Activated CD4-positive, CD25-positive, alpha-beta regulatory T cell treated with anti-CD3 and anti-CD28 coated beads, Interleukin-2, amount 50 U/mL, for 16 hours (primary cell): ENCODE measurements around the gene TAPT1.

Experiments
- DNase-seq: peaks from one replicate; pipeline ENCODE4 v3.0.0-alpha.2; 2020; ENCODE audit warnings: low read depth, low spot score

TAPT1 gene

DNA sequence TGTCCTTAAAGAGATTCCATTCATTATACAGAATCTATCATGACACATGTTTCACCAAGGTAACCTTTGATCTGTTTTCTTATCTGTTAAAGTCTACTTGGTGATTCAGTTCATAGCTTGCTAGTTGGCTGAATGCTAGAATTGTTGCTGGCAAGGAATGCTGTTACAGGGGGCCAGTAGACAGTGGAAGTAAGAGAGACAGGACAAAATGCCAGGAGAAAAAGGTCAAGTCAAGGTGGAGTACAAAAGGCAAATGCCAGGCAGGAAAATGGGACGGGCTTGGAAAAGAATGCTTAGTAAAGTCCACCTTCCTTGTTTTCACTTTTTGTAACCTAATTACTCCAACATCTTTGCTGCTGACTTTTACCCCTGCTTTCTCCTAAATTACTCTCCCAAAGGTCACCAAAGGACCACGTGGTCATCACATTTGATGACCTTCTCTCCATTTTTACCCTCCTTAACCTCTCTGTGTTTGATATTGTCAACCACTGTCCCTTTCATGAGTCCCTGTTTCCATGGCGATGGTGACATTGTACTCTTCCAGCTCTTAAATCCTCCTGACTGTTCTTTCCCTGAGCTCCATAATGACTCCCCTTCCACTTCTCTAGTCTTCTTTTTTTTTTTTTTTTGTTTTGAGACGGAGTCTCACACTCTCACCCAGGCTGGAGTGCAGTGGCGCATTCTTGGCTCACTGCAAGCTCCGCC, 24.5 kb upstream of the TAPT1 start:
- DNase-seq: no peak

GRCh38 chr4:16248605-16249004, 22.3 kb upstream of the TAPT1 start:
- DNase-seq: no peak

DNA sequence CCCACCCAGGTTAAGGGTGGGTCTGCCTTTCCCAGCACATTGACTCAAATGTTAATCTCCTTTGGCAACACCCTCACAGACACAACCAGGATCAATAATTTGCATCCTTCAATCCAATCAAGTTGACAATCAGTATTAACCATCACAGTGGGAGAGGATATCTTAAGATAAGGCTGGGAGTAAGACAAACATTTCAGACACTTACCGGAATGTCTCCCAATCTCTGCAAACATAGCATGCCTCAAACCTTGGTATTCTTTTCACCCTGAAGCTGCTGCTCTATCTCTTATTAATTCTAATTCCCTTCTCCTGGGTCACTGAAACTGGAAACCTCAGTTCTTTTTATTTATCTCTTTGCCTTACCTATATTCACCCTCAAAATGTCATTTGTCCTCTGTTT, 19.0 kb upstream of the TAPT1 start:
- no peak for DNase-seq

- DNase-seq: no peak
Observed at GRCh38 chr4:16243285-16243684, 17.0 kb upstream of the TAPT1 start.

DNA sequence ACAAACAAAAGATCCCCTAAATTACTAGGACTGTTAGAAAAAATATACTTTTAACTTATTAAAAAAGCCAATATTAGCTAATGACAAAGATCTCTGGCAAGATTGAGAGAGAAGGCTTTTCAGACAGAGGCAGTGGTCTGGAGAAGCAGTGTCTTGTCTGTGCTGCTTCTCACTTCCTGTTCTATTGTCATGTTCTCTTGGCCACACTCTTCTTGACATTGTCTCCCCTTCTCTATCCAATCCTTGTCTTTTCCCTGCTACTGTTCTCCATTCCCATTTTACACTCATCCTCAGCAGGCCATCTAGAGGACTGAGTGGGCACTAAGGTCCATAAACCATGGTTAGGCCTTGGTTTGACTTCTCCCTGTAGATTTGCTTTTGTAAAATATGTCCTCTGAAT, 14.0 kb upstream of the TAPT1 start:
- DNase-seq: no peak

- no peak for DNase-seq
Observed at GRCh38 chr4:16239086-16239485, 12.8 kb upstream of the TAPT1 start.

DNA sequence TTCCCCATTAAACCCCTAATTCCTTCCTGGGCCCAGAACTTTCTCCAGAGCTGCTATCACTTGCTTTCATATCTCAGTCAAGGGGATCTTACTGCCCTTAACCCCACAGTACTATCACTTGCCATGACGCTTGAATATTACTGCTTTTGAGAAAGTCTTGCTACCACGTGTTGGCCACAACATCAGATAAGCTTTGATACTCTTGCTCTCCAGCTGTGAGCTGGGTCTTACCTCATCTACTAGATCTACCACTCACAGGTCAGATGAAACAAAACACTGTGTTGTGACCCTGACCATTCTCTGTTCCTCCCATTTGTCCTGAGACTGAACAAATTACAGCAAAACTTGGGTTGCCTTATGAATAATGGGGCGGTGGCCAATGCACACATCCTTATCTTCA, 12.1 kb upstream of the TAPT1 start:
- DNase-seq: no peak

DNA sequence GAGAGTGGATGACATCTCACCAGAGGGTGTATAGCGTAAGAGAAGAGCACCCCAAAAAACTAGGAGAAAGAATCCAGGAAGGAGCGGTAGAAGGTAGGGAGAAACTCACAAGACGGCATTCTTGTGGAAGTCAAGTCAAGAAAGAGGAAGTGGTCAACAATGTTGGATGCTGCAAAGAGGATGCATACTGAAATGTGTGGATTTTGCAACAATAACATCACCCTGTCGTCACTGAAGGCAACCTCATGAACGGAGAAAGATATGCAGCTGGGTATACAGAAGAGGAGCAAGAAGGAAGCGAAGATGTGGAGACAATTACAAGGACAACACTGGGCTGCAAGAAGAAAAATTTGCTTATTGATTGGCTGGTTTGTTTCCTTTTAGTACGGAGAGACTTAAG, 11.4 kb upstream of the TAPT1 start:
- DNase-seq: no peak

- no peak for DNase-seq
Observed at GRCh38 chr4:16236402-16237023, 10.2 kb upstream of the TAPT1 start.

- no peak for DNase-seq
Observed at GRCh38 chr4:16235209-16235608, 8.9 kb upstream of the TAPT1 start.

DNA sequence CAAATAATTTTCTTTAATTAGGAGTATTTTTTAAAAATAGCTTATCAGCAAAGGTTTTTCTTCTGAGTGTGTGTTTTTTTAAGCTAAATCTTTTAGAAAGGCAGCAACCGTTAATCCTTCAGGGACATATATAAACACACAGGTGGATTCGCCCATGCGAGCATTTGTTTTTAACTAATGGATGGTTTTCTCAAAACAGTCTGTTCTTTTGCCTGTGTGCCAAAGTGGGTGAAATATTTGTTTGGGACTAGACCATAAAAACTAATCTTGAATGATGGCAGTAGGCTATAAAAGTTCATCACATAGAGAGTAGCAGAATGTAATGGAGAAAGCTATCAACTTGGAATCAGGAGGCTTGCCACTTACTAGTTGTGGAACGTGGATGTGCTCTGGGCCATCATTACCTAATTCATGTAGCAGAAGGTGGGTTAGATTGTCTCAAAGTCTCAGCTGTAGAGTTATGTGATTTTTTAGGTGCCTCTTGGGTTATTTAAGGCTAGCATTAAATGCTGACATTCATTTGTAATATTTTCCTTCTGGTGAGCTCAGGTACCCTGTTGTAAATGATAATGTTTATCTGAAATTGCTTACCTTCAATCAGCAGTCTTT, 7.4 kb upstream of the TAPT1 start:
- no peak for DNase-seq

DNA sequence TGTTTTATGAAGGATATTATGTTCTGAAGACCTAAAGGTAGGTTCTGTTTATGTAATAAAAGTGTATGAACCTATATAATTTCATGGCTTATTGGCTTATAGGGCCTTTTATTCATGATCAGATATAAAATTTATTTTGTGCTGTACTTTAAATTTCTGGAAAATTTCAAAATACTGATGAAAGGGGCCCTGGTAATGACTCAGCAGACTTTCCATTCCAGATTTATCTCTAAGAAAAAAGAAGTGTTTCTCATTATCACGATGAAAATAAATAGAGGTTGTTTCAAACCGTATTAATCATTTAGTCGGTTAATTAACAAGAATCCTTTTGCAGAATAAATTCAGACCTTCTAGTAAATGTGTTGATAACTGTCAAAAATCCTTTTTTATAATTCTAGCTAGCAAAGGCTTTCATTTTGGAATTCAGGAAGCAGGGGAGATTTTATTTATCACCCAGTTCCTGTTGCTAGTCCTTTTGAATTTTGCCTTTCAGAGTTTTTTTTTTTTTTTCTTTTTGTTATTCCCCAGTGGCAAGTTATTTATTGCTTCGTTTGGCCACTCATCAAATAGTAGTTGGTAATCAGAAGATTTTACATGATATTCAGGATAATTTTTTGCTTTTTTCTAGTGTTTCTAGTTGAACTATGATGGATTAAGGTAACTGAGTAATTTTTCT, 5.4 kb upstream of the TAPT1 start:
- no peak for DNase-seq

DNA sequence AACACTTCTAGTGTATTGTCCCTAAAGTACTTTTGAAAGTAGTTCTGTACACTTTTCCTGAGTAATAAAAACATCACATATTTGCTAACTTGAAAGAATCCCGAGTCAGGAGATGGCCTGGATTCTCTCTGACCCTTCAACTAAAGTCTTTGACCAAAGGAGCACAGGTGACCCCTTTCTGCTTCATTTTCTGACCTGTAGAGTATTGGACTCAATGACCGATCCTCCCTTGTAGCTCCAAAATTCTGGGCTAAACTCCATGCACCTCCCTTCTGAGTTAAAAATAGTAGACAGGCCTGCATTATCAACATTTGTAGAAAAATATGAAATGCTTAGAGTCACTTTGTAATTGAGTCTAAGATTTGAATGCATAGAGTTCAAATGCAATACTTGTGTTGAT, 4.0 kb upstream of the TAPT1 start:
- DNase-seq: no peak

- DNase-seq: no peak
Observed at GRCh38 chr4:16229604-16230003, 3.3 kb upstream of the TAPT1 start.

DNA sequence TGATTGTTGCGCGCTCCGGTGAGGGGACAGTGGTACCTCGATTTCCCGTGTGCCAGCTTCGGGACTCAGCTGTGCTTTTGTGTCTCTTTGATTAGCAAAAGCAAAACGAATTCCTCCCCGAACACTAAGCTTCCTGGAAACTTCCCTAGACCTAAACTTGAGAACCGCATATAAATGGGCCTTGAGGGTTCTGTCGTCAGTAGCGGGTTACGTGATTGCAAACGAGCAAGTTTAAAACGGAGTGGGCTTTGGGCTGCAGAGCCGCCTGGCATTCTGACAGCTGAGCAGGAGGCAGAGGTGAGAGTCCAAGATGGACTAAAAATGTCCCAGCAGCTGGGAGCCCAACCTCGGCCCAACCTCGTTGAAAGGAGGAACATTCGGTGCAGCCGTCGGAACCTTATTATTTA, 1.2 kb upstream of the TAPT1 start:
- no peak for DNase-seq

- no peak for DNase-seq
Observed at GRCh38 chr4:16226816-16227461, 668 bp upstream of the TAPT1 start.

GRCh38 chr4:16225167-16225862, 956 bp downstream of the TAPT1 start:
- DNase-seq: no peak

DNA sequence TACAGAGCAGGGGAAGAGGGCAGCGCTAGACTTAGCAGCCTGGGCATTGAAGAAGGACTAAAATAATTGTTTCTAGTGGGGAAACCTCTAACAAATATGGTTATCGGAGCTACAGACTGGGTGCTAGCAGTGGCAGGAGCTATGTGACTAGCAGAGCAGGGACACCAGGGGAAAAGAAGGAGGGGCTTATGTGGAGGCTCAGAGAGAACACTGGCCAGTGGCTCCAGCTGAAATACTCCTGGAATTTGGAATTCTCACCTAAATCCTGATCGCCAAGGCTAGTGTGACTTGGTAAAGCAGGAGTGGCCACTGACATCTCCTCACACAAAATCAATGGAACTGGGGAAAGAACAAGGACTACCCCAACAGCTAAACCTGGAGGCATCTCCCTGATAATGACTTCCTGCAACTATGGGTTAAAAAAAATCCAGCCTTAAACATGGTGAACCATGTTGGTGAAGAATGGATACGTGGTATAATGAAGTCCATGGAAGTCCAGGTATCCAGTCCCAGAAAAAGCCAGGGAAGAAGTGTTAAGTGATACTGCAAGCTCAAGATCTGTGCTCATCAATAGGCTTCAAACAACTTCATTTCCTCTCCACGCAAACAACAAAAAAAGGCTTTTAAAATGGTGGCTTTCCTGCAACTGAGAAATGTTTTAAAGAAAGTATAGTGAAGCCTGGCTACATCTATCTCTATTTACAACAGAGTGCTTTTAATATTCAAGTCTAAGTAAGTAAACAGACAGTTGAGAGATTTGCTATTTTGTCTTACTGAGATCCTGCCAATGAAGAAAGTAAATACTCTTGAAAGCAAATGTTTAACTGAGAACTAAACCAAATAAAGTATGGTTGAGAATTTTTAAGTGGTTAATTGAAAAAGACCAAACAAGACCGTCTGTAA, 1.8 kb downstream of the TAPT1 start:
- no peak for DNase-seq

GRCh38 chr4:16222957-16223527, 3.2 kb downstream of the TAPT1 start:
- DNase-seq: no peak

GRCh38 chr4:16218950-16219349, 7.3 kb downstream of the TAPT1 start:
- DNase-seq: no peak
